ENCODE data around the gene LCN15.

Gene LCN15

GRCh38 chr9:136762221-136762691, 2.1 kb downstream of the LCN15 start:
- TF ChIP-seq TOX (CRISPR knock-in tag; IDR thresholded peaks at IDR 0.05; ENCODE audit: borderline replicate concordance) (no peak), ARNTL (CRISPR knock-in tag; IDR thresholded peaks at IDR 0.05; ENCODE audit: borderline replicate concordance, low read depth) (no peak), ZNF8 (CRISPR knock-in tag; IDR thresholded peaks at IDR 0.05) (no peak), POU6F1 (CRISPR knock-in tag; IDR thresholded peaks at IDR 0.05; ENCODE audit: borderline replicate concordance, low read depth) (no peak)
- TF ChIP-seq, protein P1, sequence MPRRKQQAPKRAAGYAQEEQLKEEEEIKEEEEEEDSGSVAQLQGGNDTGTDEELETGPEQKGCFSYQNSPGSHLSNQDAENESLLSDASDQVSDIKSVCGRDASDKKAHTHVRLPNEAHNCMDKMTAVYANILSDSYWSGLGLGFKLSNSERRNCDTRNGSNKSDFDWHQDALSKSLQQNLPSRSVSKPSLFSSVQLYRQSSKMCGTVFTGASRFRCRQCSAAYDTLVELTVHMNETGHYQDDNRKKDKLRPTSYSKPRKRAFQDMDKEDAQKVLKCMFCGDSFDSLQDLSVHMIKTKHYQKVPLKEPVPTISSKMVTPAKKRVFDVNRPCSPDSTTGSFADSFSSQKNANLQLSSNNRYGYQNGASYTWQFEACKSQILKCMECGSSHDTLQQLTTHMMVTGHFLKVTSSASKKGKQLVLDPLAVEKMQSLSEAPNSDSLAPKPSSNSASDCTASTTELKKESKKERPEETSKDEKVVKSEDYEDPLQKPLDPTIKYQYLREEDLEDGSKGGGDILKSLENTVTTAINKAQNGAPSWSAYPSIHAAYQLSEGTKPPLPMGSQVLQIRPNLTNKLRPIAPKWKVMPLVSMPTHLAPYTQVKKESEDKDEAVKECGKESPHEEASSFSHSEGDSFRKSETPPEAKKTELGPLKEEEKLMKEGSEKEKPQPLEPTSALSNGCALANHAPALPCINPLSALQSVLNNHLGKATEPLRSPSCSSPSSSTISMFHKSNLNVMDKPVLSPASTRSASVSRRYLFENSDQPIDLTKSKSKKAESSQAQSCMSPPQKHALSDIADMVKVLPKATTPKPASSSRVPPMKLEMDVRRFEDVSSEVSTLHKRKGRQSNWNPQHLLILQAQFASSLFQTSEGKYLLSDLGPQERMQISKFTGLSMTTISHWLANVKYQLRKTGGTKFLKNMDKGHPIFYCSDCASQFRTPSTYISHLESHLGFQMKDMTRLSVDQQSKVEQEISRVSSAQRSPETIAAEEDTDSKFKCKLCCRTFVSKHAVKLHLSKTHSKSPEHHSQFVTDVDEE (CRISPR knock-in tag; IDR thresholded peaks at IDR 0.05), result no peak
- no peak for ATAC-seq

DNA sequence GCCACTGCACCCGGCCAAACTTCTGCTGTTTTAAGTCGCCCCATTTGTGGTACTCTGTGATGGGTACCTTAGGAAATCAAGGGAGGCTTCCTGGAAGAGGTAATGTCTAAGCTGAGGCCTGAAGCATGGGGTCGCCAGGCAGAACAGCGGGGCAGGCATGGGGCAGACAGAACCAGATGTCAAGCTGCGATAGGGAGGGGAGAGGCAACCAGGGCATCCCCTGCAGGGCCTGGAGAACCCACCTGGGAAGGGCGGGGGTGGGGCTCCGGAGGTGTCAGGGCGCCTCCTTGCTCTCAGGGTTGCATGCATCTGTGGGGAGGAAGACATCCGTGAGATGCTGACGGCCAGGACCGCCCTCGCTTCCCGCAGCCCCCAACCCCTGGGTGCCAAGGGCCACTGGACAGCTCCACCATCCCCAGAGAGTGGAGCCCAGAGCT, 2.8 kb downstream of the LCN15 start:
- no peak for ATAC-seq
- TF ChIP-seq ZFP3 (CRISPR knock-in tag; IDR thresholded peaks at IDR 0.05) (no peak), CSDC2 (CRISPR knock-in tag; IDR thresholded peaks at IDR 0.05) (no peak), ZC3H10 (CRISPR knock-in tag; IDR thresholded peaks at IDR 0.05) (no peak), TOX (CRISPR knock-in tag; IDR thresholded peaks at IDR 0.05; ENCODE audit: borderline replicate concordance) (no peak), SNAI2 (CRISPR knock-in tag; IDR thresholded peaks at IDR 0.05) (no peak), OSR1 (CRISPR knock-in tag; IDR thresholded peaks at IDR 0.05) (no peak), PPARA (CRISPR knock-in tag; IDR thresholded peaks at IDR 0.05; ENCODE audit: borderline replicate concordance) (no peak), BACH2 (CRISPR knock-in tag; IDR thresholded peaks at IDR 0.05; ENCODE audit: borderline replicate concordance) (no peak), CREB5 (CRISPR knock-in tag; IDR thresholded peaks at IDR 0.05; ENCODE audit: low read depth) (no peak), ZNF565 (CRISPR knock-in tag; conservative IDR thresholded peaks at IDR 0.05; ENCODE audit: low read depth) (no peak), ESRRG (CRISPR knock-in tag; IDR thresholded peaks at IDR 0.05) (no peak), ISL1 (CRISPR knock-in tag; IDR thresholded peaks at IDR 0.05) (no peak), ZFP30 (CRISPR knock-in tag; IDR thresholded peaks at IDR 0.05) (no peak)
- TF ChIP-seq, protein P2, sequence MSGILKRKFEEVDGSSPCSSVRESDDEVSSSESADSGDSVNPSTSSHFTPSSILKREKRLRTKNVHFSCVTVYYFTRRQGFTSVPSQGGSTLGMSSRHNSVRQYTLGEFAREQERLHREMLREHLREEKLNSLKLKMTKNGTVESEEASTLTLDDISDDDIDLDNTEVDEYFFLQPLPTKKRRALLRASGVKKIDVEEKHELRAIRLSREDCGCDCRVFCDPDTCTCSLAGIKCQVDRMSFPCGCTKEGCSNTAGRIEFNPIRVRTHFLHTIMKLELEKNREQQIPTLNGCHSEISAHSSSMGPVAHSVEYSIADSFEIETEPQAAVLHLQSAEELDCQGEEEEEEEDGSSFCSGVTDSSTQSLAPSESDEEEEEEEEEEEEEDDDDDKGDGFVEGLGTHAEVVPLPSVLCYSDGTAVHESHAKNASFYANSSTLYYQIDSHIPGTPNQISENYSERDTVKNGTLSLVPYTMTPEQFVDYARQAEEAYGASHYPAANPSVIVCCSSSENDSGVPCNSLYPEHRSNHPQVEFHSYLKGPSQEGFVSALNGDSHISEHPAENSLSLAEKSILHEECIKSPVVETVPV (CRISPR knock-in tag; IDR thresholded peaks at IDR 0.05), result no peak
- TF ChIP-seq, protein P1 (CRISPR knock-in tag; IDR thresholded peaks at IDR 0.05), result no peak

DNA sequence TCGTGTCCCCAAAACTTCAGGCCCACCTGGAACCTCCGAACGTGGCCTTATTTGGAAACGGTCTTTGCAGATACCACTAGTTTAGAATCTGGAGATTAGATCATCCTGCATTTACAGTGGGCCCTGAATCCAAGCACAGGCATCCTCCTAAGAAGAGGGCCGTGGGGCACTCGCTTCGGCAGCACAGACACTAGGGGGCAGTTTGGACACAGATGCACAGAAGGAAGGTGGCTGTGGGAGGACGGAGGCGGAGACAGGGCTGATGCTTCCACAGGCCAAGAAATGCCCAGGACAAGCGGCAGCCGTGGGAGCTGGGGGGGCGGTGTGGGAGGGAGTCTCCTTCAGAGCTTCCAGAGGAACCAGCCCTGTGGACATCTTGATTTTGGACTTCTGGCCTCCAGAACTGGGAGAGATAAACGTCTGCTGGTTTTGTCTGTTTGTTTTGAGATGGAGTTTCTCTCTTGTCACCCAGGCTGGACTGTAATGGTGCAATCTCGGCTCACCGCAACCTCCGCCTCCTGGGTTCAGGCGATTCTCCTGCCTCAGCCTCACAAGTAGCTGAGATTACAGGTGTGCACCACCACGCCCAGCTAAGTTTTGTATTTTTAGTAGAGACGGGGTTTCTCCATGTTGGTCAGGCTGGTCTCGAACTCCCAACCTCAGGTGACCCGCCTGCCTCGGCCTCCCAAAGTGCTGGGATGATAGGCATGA, 3.3 kb downstream of the LCN15 start:
- peak; percentile 93 for ATAC-seq

Data from SK-N-SH treated with all-trans-retinoic acid at 6 μM for 48 hours (cell line).